ENCODE results near the gene BLNK. TPM values are rescaled to one million over a fixed set of nuclear protein-coding genes. Genes with fewer than 3 reads are reported as not detected.

The BLNK gene
- total RNA-seq, 4 donors from 2014 or later = 28.2 to 50.5 (median 35.9) TPM

GRCh38 chr10:96152437-96152836, 118.9 kb downstream of the BLNK start:
- no peaks in the 10 kb centered on the region for H3K27me3 ChIP-seq
- DNase-seq = no peak
- no peak overlapping the region for H3K4me3 ChIP-seq
- H3K36me3 ChIP-seq = peaks cover 6 to 89% (median 25%) of the 10 kb centered on the region in 3 donors
- 76 to 86% methylated on average over 4 of the region's 4 CpGs for WGBS, 2 donors
- H3K4me1 ChIP-seq = no peaks in the 10 kb centered on the region
- no peak overlapping the region for H3K27ac ChIP-seq
- intact Hi-C loops (cut with DNase I) = no loop called here
- no peaks in the 10 kb centered on the region for H3K9me3 ChIP-seq
- TF ChIP-seq POLR2A (IDR thresholded peaks at IDR 0.05) (no peak), CTCF (IDR thresholded peaks at IDR 0.05) (no peak)

Other genes with a start within 250 kb of the BLNK start
- gene CCNJ, start 228.0 kb downstream of the BLNK start, total RNA-seq = 1 to 10 TPM; 1.5 to 4.2 (median 2.8) TPM
- gene ZNF518A, start 141.3 kb downstream of the BLNK start, total RNA-seq = 10 to 100 TPM in 2 of 4 donors, 1 to 10 TPM in 2; 8.3 to 16.4 (median 12.1) TPM
- gene DNTT, start 32.9 kb upstream of the BLNK start, total RNA-seq = not detected
- not detected for gene OPALIN, start 87.4 kb upstream of the BLNK start, total RNA-seq
- gene TLL2, start 242.4 kb upstream of the BLNK start, total RNA-seq = under 1 TPM in 2 of 4 donors, not detected in 2; 0.40 to 0.62 TPM

All from esophagus squamous epithelium (tissue), 5 donors.